ENCODE results near the gene PDIK1L.

DNA sequence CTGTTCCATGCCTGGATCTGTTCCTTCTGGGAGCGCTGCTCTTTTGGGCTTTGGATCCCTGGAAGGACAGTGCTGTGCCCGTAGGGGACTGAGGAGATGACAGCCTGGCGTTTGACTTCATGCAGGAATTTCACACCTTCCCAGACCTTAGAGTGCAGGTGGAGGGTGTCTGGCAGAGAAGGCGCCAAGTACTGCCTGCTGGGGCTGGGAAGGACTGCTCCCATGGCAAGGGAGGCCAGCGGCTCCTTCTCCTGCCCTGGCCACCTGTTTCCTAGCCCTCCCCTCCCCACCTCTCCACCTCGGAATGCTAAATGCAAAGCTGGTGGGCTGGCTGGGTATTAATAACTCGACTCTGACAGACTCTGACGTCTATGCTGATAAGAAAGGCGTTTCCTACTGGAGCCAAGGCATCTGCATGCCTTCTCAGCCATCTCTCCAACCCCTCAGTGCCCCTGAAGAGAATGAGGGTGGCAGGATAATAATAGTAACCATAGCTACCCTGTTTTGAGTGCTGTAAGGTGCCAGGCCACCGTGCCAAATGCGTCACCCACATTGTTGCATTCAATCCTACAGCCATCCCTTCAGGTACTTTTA, 17.5 kb upstream of the PDIK1L start:
- TF ChIP-seq POLR2A (conservative IDR thresholded peaks at IDR 0.05) (no peak), FOXJ3 (CRISPR knock-in tag; IDR thresholded peaks at IDR 0.05) (no peak), SMC3 (conservative IDR thresholded peaks at IDR 0.05; ENCODE audit: insufficient read depth, low read depth, low read length) (no peak), RFX5 (IDR thresholded peaks at IDR 0.05; ENCODE audit: low read depth, low read length) (no peak), ZNF780A (CRISPR knock-in tag; IDR thresholded peaks at IDR 0.05) (no peak), NR3C1 (CRISPR knock-in tag; IDR thresholded peaks at IDR 0.05) (no peak), RB1 (IDR thresholded peaks at IDR 0.05; ENCODE audit: low read depth) (no peak)
- TF ChIP-seq, protein P1, sequence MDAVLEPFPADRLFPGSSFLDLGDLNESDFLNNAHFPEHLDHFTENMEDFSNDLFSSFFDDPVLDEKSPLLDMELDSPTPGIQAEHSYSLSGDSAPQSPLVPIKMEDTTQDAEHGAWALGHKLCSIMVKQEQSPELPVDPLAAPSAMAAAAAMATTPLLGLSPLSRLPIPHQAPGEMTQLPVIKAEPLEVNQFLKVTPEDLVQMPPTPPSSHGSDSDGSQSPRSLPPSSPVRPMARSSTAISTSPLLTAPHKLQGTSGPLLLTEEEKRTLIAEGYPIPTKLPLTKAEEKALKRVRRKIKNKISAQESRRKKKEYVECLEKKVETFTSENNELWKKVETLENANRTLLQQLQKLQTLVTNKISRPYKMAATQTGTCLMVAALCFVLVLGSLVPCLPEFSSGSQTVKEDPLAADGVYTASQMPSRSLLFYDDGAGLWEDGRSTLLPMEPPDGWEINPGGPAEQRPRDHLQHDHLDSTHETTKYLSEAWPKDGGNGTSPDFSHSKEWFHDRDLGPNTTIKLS (IDR thresholded peaks at IDR 0.05; ENCODE audit: borderline replicate concordance, low read depth): no peak
- TF ChIP-seq, protein P2, sequence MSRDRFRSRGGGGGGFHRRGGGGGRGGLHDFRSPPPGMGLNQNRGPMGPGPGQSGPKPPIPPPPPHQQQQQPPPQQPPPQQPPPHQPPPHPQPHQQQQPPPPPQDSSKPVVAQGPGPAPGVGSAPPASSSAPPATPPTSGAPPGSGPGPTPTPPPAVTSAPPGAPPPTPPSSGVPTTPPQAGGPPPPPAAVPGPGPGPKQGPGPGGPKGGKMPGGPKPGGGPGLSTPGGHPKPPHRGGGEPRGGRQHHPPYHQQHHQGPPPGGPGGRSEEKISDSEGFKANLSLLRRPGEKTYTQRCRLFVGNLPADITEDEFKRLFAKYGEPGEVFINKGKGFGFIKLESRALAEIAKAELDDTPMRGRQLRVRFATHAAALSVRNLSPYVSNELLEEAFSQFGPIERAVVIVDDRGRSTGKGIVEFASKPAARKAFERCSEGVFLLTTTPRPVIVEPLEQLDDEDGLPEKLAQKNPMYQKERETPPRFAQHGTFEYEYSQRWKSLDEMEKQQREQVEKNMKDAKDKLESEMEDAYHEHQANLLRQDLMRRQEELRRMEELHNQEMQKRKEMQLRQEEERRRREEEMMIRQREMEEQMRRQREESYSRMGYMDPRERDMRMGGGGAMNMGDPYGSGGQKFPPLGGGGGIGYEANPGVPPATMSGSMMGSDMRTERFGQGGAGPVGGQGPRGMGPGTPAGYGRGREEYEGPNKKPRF (IDR thresholded peaks at IDR 0.05; ENCODE audit: low read depth, low read length): no peak
- TF ChIP-seq, protein P3, sequence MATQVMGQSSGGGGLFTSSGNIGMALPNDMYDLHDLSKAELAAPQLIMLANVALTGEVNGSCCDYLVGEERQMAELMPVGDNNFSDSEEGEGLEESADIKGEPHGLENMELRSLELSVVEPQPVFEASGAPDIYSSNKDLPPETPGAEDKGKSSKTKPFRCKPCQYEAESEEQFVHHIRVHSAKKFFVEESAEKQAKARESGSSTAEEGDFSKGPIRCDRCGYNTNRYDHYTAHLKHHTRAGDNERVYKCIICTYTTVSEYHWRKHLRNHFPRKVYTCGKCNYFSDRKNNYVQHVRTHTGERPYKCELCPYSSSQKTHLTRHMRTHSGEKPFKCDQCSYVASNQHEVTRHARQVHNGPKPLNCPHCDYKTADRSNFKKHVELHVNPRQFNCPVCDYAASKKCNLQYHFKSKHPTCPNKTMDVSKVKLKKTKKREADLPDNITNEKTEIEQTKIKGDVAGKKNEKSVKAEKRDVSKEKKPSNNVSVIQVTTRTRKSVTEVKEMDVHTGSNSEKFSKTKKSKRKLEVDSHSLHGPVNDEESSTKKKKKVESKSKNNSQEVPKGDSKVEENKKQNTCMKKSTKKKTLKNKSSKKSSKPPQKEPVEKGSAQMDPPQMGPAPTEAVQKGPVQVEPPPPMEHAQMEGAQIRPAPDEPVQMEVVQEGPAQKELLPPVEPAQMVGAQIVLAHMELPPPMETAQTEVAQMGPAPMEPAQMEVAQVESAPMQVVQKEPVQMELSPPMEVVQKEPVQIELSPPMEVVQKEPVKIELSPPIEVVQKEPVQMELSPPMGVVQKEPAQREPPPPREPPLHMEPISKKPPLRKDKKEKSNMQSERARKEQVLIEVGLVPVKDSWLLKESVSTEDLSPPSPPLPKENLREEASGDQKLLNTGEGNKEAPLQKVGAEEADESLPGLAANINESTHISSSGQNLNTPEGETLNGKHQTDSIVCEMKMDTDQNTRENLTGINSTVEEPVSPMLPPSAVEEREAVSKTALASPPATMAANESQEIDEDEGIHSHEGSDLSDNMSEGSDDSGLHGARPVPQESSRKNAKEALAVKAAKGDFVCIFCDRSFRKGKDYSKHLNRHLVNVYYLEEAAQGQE (IDR thresholded peaks at IDR 0.05; ENCODE audit: borderline replicate concordance): no peak
- TF ChIP-seq, protein P3 (CRISPR knock-in tag; IDR thresholded peaks at IDR 0.05; ENCODE audit: low read depth): peak; percentile 53; the same call in 1 of the 2 replicates
